Natural killer cell (primary cell): ENCODE results near the gene RABEP2. TPM values are rescaled to one million over a fixed set of nuclear protein-coding genes. Genes with fewer than 3 reads are reported as not detected.

ENCODE experiments used
- ATAC-seq, 3 donors: fragments of 150-1000 bp in 2 of 3; fragments of 200-7000 bp in 1 of 3; cut with Tn5 transposase; 1 replicate in 1 of 3; 2 replicates in 2 of 3; pipeline ENCODE4 v1.10.0; 2021; ENCODE audit warnings: mild to moderate bottlenecking in 2 of 3, moderate library complexity in 2 of 3
- DNase-seq, 2 donors: peaks; one replicate each; pipeline versions ENCODE4 v3.0.0 to v3.0.0-alpha.2; 2013 to 2021; ENCODE audit warnings: mixed read lengths in 1 of 2
- H3K27ac ChIP-seq: one replicate; pipeline ENCODE4 v1.5.1; 2013; ENCODE audit warnings: mild to moderate bottlenecking, low read length
- H3K27me3 ChIP-seq: one replicate; pipeline ENCODE4 v1.6.1; 2013; ENCODE audit warnings: low read length; ENCODE audit not compliant: control insufficient read depth, insufficient read depth
- H3K36me3 ChIP-seq: one replicate; pipeline ENCODE4 v1.6.1; 2013; ENCODE audit warnings: low read length; ENCODE audit not compliant: control insufficient read depth, insufficient read depth
- H3K4me1 ChIP-seq: one replicate; pipeline ENCODE4 v1.6.1; 2013; ENCODE audit warnings: low read length; ENCODE audit not compliant: control insufficient read depth, insufficient read depth
- H3K4me3 ChIP-seq: one replicate; pipeline ENCODE4 v1.5.1; 2013; ENCODE audit warnings: low read length
- H3K9me3 ChIP-seq: one replicate; pipeline ENCODE4 v1.6.1; 2013; ENCODE audit warnings: low read length; ENCODE audit not compliant: control insufficient read depth, insufficient read depth
- H3K27ac Mint-ChIP-seq, 2 donors: one replicate each; pipeline ENCODE4 v1.8.0; 2022; ENCODE audit warnings: mild to moderate bottlenecking in 2 of 2, mixed read lengths in 2 of 2, moderate library complexity in 1 of 2
- H3K27me3 Mint-ChIP-seq, 2 donors: one replicate each; pipeline ENCODE4 v1.8.0; 2022; ENCODE audit warnings: low read depth in 2 of 2, mixed read lengths in 2 of 2
- H3K36me3 Mint-ChIP-seq: one replicate; pipeline ENCODE4 v1.8.0; 2022; ENCODE audit warnings: mixed read lengths
- H3K4me1 Mint-ChIP-seq, 2 donors: one replicate each; pipeline ENCODE4 v1.8.0; 2022; ENCODE audit warnings: mixed read lengths in 2 of 2
- H3K4me3 Mint-ChIP-seq: one replicate; pipeline ENCODE4 v1.8.0; 2022; ENCODE audit warnings: mild to moderate bottlenecking, moderate library complexity, mixed read lengths
- H3K9me3 Mint-ChIP-seq, 2 donors: one replicate each; pipeline ENCODE4 v1.8.0; 2022; ENCODE audit warnings: mixed read lengths in 2 of 2
- WGBS: methylation state at CpG from one replicate; pipeline ENCODE4 v1.1.7; 2013; ENCODE audit warnings: missing lambda C conversion rate; ENCODE audit not compliant: insufficient coverage; 5-methylcytosine and 5-hydroxymethylcytosine counted together
- intact Hi-C: fragments of 100-400 bp; cut with micrococcal nuclease; formaldehyde crosslinking; loops from one replicate; pipeline ENCODE4 v1.14.2; 2022
- total RNA-seq, 4 donors: library from RNA; stranded (reverse); fragments of 120-200 nt in 1 of 4; gene quantifications; one replicate each; pipeline versions ENCODE4 v1.2.3 to v1.2.4, GENCODE V29; 2013 to 2022
- TF ChIP-seq, protein P1 (sequence below): fragments of 200-600 bp; IDR thresholded peaks from one replicate; pipeline ENCODE4 v1.8.0; 2022; ENCODE audit warnings: antibody characterized with exemption

The RABEP2 gene
- total RNA-seq, 3 donors from 2014 or later (not counting 1 experiment from before 2014, with no cell fraction given), result 53.4 to 63.4 (median 60.1) TPM

DNA sequence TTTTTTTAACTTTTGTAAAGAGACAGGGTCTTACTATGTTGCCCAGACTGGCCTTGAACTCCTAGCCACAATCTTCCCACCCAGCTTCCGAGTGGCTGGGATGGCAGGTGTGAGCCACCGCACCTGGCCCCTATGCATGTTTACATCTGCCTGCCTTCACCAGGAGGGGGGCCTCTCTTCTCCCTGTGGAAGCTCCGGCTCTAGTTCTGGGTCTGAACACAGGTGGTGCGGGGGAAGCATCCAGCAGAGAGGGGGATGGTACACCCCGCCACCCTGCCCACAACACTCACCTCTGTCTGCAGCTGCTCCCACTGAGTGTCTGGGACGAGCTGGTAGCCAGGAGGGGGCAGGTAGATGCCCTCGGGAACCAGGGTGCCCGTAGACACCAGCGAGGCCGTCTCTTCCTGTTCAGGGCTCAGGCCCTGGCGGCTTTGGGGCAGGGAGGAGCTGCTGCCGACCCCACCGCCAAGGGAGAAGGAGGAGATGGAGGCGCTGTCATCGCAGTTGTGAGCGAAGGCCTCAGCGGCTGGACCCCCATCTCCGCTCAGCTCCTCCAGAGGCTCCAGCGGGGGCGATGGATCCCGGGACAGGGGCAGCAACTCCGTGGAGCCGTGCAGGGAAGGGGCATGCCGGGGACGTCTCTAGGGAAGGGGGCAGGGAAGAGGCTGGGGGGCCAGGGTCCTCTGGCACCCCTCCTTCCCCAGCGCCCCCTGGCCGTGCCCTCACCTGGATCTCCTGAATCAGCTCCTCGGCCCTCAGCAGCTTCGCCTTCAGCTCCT, 10.9 kb downstream of the RABEP2 start:
- H3K27ac Mint-ChIP-seq, result no peak overlapping the region
- no peak for ATAC-seq
- WGBS, result 96% methylated on average over 27 of the region's 29 CpGs
- no peaks in the 10 kb centered on the region for H3K9me3 ChIP-seq
- H3K4me1 Mint-ChIP-seq, result peaks cover 0 to 5% of the 10 kb centered on the region in 2 donors
- H3K4me3 ChIP-seq, result no peak overlapping the region
- H3K36me3 Mint-ChIP-seq, result peaks cover 9% of the 10 kb centered on the region
- intact Hi-C loops, result no loop called here
- H3K4me3 Mint-ChIP-seq, result no peak overlapping the region
- H3K27ac ChIP-seq, result no peak overlapping the region
- no peaks in the 10 kb centered on the region for H3K9me3 Mint-ChIP-seq
- no peak for DNase-seq
- no peaks in the 10 kb centered on the region for H3K27me3 Mint-ChIP-seq
- no peaks in the 10 kb centered on the region for H3K27me3 ChIP-seq
- TF ChIP-seq, protein P1, sequence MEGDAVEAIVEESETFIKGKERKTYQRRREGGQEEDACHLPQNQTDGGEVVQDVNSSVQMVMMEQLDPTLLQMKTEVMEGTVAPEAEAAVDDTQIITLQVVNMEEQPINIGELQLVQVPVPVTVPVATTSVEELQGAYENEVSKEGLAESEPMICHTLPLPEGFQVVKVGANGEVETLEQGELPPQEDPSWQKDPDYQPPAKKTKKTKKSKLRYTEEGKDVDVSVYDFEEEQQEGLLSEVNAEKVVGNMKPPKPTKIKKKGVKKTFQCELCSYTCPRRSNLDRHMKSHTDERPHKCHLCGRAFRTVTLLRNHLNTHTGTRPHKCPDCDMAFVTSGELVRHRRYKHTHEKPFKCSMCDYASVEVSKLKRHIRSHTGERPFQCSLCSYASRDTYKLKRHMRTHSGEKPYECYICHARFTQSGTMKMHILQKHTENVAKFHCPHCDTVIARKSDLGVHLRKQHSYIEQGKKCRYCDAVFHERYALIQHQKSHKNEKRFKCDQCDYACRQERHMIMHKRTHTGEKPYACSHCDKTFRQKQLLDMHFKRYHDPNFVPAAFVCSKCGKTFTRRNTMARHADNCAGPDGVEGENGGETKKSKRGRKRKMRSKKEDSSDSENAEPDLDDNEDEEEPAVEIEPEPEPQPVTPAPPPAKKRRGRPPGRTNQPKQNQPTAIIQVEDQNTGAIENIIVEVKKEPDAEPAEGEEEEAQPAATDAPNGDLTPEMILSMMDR, result no peak
- H3K4me1 ChIP-seq, result no peaks in the 10 kb centered on the region
- H3K36me3 ChIP-seq, result peaks cover 41% of the 10 kb centered on the region

DNA sequence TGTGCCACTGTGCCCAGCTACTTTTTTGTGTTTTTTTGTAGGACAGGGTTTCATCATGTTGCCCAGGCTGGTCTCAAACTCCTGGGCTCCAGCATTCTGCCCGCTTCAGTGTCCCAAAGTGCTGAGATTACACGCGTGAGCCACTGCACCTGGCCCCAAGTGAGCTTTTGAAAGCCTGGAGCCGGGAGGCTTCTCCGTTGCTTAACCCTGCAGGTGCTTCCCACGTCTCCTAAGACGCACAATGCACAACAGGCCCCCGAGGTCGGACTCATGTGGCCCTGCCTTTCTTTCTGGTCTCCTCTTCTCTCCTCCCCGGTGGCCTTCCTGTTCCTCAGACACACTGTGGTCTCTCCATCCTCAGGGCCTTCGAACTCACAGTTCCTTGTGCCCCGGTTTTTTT, 12.5 kb downstream of the RABEP2 start:
- Histone ChIP-seq H3K9me3 (no peaks in the 10 kb centered on the region), H3K4me1 (no peaks in the 10 kb centered on the region), H3K27me3 (no peaks in the 10 kb centered on the region), H3K36me3 (peaks cover 46% of the 10 kb centered on the region), H3K4me3 (no peak overlapping the region), H3K27ac (no peak overlapping the region)
- ATAC-seq, result no peak
- no peak for DNase-seq
- Mint-ChIP-seq H3K27ac (peak overlapping the region in 1 of 2 donors; percentile 14), H3K4me3 (no peak overlapping the region), H3K36me3 (peaks cover 9% of the 10 kb centered on the region), H3K4me1 (peaks cover 0 to 5% of the 10 kb centered on the region in 2 donors), H3K9me3 (no peaks in the 10 kb centered on the region), H3K27me3 (no peaks in the 10 kb centered on the region)
- WGBS, result 94% methylated on average over 12 of the region's 12 CpGs
- TF ChIP-seq, protein P1, result no peak
- intact Hi-C loops, result no loop called here

DNA sequence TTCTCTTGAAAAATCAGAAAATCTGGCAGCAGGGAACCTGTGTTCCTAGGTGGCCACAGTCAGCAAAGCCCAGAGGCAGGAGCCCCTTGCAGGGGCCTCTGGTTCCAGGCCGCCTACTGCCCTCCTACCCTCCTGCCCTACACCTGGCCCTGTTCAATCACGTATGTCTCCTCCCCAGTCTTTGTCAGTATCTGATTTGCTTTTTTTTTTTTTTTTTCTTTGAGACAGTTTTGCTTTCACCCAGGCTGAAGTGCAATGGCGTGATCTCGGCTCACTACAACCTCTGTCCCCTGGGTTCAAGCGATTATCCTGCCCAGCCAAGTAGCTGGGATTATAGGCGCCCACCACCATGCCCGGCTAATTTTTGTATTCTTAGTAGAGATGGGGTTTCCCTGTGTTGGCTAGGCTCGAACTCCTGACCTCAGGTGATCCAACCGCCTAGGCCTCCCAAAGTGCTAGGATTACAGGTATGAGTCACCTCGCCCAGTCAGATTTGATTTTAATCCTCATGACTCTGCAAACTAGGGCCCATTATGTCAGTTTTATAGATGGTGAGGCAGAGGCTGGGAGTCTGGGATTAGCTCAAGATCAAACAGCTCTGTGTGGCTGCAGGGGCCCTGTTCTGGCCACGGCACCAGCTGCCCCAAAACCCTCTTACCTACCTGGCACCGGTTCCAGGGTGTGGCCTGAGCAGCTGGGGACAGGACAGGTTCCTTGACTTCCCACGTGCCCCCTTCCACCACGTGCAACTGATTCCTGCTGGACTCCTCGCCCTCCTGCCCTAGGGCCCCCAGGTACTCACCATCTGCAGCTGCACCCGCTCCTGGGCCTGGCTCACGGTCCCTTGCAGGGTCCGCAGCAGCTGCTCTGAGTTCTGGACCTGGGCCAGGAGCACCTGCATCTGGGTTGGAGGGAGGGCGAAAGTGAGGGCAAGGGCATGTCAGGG, 14.7 kb downstream of the RABEP2 start:
- DNase-seq (no peak), ATAC-seq (no peak)
- intact Hi-C loops, result no loop called here
- Mint-ChIP-seq H3K9me3 (no peaks in the 10 kb centered on the region), H3K27ac (no peak overlapping the region), H3K36me3 (no peaks in the 10 kb centered on the region), H3K4me3 (no peak overlapping the region), H3K4me1 (no peaks in the 10 kb centered on the region), H3K27me3 (no peaks in the 10 kb centered on the region)
- Histone ChIP-seq H3K4me3 (no peak overlapping the region), H3K36me3 (peaks cover 39% of the 10 kb centered on the region), H3K4me1 (no peaks in the 10 kb centered on the region), H3K9me3 (no peaks in the 10 kb centered on the region), H3K27ac (no peak overlapping the region), H3K27me3 (no peaks in the 10 kb centered on the region)
- WGBS, result 87% methylated on average over 19 of the region's 19 CpGs
- TF ChIP-seq, protein P1, result no peak
